ENCODE data around the gene HS6ST1.

The HS6ST1 gene

DNA sequence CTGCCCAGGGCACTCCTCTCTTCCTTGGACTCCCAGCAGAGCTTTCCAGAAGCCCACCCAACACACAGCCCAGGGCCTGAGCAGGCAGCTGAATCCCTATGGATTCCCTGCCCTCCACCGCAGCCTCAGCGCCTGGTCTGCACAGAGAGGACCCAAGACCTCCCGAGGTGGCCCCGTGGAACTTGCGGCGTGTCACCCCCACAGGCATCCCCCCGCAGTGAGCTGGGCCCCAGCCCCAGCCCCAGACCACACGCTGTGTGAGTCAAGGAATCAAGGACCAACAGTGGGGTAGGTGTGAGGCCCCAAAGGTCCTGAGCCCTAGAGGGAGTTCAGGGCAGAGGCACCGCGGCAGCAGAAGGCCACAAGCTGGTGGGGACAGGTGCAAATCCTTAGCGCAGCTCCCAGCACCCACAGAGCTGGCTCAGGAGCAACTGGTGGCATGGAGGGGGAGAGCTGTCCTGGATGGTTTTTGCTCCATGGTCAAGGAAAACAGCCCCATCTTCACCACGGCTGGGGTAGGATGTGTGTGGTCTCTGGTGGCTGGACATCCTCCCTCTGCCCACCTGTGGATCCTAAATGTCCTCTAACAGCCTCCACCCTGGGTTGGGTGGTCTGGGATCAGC lies 8.5 kb downstream of the HS6ST1 start:
- no peak for DNase-seq (ENCODE audit: low read depth in 2 of 2)

DNA sequence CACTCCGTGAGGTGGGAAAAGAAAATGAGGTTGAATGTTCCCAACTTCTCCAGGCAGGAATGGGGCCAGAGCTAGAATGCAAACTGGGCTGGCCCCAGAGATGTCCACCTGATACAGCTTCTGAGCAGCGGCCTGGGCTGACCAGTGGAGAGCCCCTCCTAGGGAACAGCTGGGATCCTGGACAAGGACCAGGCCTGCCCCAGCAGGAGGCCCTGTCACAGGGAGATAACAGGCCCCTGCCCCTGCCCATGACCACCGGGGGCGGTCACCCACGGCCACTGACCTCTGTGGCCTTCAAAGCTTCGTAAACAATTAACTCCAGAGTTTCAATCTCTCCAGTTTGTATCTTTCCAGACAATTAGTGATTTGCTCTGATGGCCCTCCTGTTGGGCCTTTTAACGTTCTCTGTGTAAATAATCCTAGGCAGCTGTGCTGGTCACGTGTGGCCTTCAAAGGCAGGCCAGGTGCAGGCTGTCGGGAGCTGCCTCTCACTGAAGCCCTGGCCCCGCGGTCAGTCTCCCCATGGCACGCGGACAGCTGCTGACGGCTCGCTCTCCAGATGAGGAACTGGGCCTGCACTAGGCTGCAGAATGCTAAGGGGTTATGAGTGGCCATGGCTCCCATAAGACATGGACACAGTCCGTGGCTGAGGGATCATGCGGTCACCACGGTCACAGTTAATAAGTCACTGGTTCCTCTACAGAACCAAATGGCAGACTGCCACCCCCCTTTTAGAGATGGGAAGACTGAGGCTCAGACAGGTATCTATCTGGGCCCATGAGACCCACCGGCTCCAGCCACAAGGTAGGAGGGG lies 9.2 kb downstream of the HS6ST1 start:
- no peak for DNase-seq (ENCODE audit: low read depth in 2 of 2)

DNA sequence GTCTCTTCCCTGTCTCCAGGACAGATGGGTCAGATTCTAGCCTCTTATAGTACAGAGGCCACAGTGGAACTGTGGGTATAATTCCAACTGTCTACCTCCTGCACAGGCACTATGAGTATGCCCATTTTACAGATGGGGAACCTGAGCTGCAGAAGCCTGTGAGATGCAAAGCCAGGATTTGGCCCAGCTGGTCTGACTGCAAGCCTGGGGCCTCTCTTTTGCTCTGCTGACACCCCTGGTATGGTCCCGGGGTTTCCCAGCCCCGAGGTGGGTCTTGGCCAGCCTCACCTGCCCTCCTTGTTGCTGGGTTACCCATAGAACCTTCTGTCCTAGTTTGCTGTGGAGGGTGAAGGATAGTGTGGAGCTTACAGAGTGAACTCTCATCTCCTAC lies 9.8 kb downstream of the HS6ST1 start:
- no peak for DNase-seq (ENCODE audit: low read depth in 2 of 2)

DNA sequence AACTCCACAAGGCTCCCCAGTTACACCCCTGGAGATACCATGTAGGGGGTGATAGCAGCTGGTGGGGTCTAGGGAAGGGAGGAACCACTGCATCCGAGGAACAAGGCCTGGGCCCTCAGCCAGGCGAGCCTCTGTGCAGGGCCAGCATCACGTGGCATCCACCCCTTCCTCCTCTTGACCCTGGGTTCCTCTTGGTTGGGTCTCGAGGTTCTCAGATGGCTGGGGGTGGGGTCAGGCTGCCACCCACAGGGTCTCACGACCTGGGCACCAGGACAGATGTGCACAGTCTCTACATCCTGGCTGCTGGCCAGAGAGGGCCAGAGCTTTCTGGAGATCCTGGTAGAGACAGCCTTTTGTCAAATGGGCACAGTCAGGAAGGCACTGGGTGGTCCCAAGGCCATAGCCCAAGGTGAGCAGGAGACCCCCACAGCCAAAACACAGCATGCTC lies 10.4 kb downstream of the HS6ST1 start:
- no peak for DNase-seq (ENCODE audit: low read depth in 2 of 2)

DNA sequence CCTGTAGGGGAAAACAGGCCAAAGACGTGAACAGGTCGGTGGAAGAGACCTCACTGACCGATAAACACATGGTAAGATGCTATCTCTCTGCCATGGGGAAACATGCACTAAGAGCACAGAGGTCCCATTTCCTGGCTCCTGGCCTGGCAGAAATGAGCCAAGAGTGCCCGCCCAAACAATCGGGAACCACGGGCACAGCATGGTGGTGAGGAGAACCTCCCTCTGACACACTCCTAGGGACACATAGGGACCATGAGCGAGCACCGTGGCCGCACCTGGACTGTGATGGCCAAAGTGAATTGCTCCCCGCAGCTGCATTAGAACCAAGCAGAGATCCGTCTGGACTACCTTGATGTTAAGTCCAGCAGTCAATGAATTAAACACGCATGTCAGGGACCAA lies 11.1 kb downstream of the HS6ST1 start:
- no peak for DNase-seq (ENCODE audit: low read depth in 2 of 2)

DNA sequence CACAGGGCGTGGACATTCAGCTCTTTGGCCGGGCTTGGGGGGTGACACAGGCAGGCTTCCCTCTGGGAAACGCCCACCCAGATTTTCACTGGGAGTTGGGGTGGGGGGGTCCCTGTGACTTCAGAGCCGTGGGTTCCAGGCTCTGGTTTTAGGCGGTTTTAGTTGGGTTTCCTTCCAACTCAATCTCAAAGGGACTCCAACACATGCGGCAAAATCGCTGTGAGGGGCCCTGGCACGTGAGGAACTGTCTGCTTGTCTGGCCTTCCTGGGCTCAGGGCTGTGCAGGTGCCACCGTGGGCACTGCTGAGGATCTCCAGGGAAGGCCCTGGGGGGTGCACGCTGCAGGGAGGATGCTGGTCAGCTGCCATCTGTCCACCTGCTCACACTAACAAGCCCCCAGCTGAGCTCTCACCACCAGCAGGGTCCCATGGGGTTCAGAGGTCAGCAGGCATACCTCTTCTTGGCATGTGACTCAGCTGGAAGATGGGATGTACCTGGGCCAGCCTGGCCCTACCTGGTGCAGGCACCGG lies 11.7 kb downstream of the HS6ST1 start:
- DNase-seq (ENCODE audit: low read depth in 2 of 2), result no peak

DNA sequence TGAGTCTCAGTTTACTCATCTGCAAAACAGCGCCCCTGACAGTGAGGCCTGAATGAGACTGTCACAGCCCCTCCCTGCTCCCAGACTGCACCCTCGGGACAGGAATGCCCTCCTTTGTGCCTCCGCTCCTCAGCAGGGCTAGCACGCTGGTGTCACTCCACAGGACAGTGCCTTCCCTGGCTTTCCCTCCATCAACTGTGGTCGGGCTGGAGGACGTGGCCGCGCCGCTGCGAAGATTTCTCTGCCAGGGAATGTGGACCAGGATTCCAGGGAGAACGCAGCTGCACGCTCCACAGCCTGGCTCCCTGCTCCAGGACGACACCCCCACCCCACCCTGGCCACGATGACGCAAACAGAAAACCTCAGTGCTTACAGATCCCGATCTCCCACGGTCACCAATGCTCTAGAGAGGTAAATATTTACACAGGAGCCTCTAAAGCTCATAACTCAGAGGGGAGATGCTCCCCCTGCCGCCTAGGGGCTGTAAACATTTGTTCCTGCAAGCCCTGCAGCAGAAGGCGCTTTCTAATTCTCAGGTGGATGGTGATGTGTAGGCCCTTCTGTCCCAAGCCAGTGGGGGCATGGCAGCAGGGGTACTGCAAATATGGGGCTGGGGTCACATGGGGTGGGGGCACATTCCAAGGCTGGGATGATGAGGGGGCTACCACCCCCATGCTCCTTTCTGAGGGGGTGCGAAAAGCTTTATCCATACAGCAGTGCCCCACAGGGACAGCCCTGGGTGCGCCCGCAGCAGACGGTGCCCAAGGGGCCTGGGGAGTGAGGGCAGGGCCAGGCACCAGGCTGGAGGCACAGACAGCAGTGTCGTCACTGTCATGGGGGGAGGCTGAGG lies 12.4 kb downstream of the HS6ST1 start:
- DNase-seq (ENCODE audit: low read depth in 2 of 2), result no peak

DNA sequence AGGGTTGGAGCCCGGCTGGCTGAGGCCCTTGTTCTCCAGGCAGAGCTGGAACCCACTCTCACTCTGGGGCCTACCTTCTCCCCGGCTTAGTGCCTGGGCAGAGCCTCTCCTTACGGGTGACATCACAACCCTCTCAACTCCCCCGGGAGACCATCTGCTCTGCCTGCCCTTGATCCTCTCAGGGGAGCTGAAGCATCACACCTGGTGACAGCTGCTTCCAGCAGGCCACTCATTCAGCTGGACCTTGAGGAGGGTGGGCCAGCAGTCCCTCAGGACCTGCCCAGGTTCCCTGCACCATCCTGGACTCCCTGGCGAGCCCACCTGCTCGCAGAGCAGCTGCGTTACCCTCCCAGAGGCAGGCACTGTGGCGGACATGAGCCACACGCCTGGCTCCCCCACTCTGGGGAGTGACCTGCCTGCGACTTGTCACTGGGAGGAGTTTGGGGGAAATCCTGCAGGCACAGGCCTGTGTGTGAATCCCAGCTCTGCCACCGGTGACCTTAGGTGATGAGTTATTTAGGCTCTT lies 13.1 kb downstream of the HS6ST1 start:
- DNase-seq (ENCODE audit: low read depth in 2 of 2), result no peak

DNA sequence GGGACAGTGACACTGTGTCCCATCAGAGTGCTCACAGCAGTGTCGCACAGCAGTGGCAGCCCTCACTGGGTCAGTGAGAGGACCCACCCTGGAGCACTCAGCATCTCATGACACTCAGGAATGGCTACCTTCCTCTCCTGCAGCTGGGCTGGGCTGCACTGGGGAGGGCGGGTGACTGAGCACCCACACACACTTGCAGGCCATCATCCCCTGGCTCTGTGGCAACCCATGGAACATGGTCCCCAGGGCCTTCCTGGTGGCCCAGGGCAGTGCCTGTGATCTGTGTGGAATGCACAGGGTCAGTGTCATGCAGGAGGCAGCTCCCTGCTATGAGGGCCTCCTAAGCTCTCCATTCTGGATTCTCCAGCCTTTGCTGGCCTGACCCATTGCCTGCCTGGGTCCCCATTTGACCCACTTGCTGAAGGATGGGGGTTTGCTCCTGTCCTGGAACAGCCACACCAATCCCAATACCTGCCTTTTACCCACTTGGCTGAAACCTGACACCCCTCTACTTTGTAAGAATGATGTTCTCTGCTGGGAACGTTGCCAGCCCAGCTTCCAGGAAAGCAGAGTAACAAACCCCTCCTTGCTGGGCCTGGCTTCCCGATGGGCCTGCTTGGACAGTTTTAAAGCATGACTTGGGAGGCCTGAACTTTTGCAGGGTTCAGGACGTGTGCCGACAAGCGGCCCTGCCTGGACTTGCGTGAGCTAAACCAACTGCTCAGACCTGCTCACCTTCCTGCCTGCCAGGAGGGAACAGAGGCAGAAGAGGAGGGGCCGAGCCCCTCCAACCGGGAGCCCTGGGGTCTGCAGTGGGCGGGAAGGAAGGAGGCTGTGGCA lies 13.7 kb downstream of the HS6ST1 start:
- DNase-seq (ENCODE audit: low read depth in 2 of 2), result no peak

DNA sequence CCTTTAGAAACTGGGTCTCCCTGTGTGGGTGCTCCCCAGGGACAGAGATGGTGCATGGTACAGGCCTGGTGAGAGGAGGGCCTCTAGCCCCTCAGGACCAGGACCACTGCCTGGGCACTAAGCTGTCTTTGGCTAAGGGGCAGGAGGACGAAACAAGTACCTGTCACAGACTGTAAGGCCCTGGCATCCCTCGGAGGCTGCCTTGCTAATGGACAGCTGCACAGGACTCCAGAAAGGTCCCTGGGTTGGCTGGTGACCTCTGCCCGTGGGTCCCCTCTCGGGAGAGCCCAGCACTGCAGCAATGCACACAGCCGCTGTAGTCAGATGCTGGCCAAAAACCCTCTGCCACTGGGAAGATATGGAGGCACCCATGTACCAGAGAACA lies 14.3 kb downstream of the HS6ST1 start:
- no peak for DNase-seq (ENCODE audit: low read depth in 2 of 2)

DNA sequence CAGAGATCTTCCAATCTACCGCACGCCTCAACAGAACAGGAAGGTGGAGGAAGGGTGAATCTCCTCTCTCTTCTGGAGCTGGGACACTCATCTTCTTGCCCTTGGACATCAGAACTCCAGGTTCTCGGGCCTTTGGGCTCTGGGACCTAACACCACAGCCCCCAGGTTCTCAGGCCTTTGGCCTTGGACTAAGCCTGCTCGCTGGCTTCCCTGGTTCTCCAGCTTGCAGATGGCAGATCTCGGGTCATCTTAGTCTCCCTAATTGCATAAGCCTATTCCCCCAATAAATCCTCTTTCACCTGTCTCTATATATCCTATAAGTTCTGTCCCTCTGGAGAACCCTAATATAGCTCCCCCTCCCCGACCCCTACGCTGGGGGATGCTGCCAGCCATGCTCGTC lies 14.8 kb downstream of the HS6ST1 start:
- DNase-seq (ENCODE audit: low read depth in 2 of 2), result no peak

DNA sequence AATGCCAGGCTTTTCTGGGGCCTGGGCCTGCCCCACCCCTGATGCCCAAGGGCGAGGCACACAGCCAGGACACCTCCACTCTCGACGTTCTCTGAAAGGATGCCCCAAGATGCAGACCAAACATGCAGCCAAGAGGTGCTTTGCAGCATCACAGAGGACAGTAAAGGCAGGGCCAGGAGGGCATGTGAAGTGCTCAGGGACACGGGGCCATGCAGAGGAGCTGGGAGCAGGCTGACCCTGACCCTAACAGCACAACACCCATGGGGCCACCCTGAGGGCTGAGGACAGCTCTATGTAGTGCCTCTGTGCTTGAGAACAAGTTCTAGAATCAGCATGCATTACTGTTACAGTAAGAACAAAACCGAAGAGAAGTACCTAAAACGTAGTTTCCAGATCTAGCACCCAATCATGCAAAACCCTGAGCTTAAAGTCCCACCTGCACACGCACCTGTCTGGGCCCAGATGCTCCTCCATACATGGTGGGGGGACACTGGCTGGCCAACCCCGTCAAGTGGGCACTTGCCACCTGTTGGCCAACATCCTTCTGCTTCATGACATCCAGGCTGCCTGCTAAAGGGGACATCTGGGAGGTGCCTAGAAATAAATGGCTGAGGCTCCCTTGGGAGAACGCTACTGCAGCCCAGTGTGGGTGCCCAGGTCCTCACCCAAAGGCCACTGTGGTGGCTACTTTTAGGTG lies 15.4 kb downstream of the HS6ST1 start:
- DNase-seq (ENCODE audit: low read depth in 2 of 2), result no peak

DNA sequence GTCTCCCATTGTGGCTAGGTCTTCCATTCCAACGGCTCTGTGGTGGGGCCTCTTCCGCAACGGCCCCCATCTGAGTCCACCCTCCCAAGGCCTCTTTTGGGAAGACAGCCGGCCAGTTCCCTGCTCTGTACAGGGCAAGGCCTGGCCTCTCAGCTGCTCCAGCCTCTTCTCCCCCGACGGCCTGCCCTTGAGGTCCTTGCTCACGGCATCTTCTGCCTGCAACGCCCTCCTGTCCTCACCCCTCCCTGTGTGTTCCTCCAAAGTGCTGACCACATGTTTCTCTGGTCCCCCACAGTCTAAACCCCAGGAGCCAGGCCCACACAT lies 16.0 kb downstream of the HS6ST1 start:
- DNase-seq (ENCODE audit: low read depth in 2 of 2), result no peak

DNA sequence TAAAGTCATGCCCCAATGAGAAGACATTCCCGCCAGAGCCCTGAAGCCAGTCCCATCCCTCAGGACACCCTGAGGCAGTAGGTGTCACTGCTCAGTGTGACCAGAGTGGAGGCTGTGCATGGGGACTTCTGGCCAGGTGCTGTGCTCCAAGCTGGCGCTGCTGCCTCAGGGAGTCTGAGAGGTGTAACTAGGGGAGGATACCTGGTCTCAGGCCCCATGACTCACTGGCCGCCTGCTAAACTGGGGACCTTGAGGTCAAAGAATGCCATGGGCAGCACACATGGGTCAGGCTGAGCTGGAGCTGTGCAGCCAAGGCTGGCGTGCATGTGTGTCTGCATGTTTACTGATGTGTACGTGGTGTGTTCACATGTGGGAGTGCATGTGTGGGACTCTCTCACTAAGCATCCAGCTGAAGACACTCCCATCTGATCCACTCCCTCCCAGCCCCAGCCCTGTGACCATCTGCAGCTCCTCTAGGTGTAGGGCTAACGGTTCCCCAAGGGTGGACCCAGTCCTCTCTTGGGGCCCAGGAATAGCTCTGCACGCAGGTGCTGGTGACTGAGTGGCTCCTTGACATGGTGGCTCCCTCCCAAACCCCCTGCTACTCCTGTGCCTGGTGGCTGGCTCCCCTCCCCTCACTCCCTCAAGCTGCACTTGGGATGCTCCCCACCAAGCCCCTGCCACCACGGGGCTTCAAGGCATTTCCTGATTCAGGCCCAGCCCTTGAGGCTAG lies 16.5 kb downstream of the HS6ST1 start:
- DNase-seq (ENCODE audit: low read depth in 2 of 2), result no peak

DNA sequence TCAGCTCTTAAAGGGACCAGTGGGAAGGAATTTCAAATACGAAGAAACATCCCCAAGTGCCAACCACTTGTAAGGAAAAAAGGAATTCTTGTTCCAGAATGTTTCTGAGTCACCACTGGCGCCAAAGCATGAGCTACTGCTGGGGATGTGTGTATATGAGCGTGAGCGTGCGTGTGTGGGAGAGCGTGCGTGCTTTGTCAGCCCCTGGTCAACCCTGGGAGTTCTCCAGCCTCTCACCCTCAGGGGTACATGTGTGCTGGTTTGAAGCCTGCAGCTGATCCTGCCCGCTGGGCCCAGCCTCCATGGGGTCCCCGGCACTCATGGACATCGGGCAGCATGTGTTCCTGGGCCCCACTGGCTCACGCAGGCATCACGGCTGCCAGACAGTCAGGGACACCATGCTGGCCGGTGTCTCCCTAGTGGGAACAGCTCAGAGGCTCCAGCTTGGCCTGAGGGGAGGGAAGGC lies 17.1 kb downstream of the HS6ST1 start:
- no peak for DNase-seq (ENCODE audit: low read depth in 2 of 2)

DNA sequence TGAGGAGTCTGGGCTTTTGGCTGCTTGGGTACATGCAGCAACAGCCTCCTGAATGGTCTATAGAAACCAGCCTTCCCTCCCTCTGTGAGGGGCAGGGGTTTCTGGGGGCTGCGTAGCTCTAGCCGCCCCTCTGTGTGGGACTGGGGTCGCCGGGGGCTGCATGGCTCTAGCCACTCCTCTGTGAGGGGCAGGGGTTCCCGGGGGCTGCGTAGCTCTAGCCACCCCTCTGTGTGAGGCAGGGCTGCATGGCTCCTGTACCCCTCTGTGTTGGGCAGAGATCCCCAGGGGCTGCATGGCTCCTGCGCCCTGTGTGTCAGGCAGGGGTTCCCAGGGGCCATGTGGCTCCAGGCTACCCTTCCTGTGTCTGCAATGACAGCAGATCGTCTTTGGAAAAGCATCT lies 17.6 kb downstream of the HS6ST1 start:
- no peak for DNase-seq (ENCODE audit: low read depth in 2 of 2)

DNA sequence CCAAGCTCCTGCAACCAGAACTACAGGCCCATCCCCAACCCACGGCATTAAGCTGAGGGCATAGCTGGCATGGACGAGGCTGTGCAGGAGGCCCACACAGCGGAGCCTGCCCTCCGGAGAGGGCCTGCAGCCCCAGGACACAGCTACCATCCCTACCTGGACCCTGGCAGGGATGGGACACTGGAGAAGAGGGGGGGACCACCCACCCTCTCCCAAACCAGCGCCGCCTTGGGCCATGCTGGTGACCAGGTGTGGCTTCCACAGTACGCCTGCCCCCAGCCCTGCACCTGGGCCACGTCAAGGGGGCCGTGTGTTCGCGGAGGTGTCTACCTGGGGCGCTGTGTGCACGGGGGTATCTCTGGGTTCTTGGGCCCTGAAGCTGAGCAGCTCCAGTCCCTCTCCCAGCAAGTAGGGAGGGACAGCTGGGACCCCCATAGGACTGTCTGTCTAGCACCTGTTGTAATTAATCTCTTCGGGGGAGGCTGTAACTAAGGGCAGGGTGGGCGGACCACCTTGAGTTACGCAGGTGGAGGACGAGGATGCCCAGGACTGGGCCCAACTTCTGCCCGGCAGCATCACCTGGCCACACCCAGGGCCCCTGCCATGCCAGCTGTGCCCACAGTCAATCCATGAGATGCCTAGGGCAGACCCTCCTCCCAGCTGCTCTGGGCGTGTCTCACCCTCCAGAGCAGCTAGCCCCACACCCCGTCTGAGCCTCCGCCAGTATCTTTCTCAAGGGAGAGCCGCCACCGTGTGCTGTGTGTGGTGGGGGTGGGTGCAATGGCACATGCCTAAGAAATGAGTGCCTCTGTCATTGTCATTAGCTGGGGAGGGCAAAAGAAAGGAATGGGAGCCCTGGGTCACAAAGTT lies 18.3 kb downstream of the HS6ST1 start:
- no peak for DNase-seq (ENCODE audit: low read depth in 2 of 2)

DNA sequence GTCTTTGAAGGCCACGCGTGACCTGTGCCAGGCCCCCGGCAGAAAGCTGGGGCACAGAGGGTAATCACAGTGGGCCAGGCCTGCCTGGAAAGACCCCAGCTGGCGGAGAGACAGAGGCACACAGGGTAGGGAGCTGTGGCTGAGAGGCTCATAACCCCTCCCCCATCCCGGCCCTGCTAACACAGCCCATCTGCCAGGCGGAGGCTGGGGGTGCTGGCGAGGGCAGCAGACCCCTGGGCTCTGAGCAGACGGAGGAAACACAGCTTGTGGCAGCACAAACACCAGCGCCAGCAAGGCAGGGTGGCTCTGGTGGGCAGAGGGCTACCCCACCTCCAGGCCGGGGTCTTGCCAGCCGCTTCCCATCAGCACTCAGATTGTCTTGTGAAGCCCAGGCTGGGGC lies 19.0 kb downstream of the HS6ST1 start:
- no peak for DNase-seq (ENCODE audit: low read depth in 2 of 2)

Measured in stimulated activated CD8-positive, alpha-beta memory T cell treated with anti-CD3 and anti-CD28 coated beads, Interleukin-15, amount 100 ng/mL, for 4 hours (primary cell).